ENCODE measurements around the gene MYL3.

Gene MYL3

DNA sequence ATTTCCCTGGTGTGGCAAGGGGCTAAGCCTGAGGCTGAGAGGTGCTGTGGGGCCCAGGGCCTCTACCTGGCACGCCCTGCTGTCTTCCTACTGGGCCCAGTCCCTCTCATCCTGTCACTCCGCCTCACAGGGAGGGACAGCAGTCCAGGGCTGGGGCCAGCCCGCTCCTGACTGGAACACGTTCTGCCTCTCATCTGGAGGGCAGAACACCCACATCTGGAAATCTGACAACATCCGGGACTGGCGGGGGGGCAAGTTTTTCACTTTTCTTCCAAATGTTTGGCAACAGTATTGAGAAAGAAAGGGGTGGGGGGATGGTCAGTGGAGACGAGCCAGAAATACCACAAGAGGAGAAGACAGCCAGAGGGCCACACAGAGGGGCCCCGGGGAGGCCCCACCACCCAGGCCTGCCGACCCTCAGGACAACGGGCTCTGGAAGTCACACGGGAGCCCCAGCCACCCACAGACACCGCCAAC, 1.8 kb upstream of the MYL3 start:
- DNase-seq (ENCODE audit: low spot score), result no peak

DNA sequence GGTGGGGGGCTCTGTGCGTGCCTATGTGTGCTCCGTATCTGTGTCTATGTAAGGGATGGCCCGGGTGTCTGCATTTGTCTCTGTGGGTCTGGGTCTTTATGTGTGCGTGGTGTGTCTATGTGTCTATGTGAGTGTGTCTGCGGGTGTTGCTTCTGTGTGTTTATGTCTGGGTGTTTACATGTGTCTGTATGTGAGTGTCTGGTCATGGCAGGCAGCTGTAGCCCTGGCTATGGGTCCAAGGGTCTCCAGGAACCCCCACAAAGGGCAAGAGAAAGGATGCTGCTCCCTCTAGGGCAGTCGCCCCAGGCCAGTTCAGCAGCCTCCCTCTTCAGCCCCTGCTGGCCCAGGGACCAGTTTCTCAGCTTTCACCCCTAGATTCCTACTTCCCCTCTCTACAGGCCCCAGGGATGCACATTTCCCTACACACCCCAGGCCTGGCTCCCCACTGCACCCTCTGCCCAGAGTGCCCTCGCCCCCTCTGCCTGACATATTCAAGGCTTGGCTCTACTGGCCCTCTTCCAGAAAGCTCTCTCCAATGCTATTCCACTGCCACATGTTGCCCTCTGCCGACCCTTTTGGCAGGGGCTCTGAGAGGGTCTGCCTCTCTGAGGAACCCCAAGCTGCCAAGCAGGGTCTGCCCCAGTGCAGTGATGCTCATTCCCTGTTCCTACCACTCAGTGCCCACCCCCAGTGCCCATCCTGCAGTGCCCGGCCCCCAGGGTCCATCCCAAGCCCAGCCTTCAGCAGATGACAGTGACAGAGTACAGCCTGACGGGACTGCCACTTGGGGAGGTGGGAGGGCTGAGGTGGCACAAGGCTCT, 1.0 kb upstream of the MYL3 start:
- no peak for DNase-seq (ENCODE audit: low spot score)

DNA sequence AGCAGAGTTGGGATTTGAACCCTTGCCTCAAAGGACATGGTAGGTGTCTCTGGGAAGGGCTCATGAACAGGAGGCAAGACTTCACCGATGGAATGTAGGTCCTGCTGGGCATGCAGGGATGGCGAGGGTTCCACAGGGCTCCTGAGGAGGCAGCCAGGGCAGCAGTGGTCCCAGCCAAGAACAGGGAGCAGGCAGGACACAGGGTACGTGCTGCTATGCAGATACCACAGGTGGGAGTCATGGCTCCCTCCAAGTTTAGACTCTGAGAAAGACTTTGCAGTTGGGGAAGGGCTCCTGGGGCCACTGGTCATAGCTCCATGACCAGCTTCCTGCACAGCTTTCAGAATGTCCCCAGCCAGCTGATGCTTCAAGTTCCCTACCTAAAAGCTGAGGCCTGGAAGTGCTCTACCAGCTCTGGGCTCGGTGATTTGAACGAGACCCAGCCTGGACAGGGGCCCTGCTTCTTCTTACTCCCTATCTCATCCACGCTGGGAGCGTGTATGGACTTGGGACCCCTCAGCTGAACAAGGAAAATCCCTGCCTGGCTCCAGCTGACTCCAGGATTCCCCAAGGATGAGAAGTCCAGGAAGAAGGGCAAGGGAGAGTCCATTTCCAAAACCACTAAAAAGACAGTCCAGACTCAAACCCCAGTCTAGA, 747 bp downstream of the MYL3 start:
- DNase-seq (ENCODE audit: low spot score), result no peak

DNA sequence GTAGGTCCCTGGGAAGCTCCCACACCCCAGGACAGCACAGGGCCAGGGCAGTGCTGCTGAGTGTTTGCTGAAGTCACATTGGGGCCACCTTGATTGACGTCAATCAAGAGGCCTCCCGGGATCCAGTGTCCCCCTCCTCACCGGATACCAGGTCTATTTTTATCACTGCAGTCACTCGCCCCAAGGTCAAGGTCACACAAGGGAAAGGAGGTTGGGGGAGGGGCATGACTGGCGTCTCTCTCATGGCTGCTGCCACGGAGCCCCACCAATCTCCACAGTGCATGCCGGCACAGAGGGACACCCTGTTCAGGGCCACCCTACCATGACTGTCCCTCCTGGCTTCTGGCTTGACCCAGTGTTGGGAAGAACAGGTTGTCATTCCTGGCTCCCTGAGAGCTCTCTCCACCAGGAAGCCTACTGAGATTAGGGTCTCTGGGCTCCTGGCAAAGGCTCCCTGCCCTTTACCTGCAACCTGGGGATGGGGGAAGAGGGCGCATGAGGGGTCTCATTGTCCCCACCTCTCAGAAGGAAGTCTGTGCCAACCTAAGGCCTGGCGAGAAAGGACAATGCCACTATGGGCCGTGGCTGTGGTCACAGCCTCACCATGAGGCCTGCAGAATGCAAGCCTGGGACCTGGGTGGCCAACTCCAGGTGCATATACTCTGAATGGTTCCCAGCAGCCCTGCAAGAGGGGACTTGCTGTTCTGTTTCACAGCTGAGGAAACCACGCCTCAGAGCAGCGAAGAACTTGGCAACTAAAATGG, 1.5 kb downstream of the MYL3 start:
- no peak for DNase-seq (ENCODE audit: low spot score)

DNA sequence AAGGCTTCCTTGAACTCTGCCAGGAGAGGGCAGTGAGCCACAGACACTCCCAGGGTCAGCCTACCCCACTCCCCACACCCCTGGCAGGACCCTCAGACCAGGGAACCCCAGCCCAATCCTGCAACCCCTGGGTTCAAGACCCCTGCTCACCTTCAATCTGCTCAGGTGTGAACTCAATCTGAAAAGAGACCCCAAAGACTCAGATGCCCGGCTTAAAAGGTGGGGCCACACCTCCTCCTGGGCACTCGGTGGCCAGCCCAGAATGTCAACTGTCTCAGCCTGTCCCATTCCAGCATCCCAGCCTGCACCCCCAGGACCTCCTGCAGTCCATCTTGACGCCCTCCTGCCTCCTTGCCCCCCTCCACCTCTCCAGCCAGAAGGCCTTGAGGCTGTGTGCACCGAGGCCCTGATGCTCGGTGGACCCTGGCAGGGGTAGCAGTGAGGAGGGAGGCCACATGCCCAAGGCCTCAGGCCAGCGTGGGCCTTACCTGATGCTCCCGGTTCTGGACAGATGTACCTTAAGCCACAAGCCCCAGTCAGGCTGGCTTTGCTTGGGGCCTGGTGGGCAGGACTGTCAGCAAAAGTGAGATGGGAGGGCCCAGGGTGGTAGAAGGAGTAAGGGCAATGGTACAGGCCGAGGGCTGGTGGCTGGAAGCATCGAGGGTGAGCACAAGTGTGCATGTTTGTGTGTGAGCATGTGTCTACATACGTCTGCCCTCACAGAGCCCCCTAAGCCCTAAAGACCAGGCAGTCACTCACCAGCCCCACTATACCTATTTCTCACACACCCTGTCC, 2.2 kb downstream of the MYL3 start:
- DNase-seq (ENCODE audit: low spot score), result no peak

DNA sequence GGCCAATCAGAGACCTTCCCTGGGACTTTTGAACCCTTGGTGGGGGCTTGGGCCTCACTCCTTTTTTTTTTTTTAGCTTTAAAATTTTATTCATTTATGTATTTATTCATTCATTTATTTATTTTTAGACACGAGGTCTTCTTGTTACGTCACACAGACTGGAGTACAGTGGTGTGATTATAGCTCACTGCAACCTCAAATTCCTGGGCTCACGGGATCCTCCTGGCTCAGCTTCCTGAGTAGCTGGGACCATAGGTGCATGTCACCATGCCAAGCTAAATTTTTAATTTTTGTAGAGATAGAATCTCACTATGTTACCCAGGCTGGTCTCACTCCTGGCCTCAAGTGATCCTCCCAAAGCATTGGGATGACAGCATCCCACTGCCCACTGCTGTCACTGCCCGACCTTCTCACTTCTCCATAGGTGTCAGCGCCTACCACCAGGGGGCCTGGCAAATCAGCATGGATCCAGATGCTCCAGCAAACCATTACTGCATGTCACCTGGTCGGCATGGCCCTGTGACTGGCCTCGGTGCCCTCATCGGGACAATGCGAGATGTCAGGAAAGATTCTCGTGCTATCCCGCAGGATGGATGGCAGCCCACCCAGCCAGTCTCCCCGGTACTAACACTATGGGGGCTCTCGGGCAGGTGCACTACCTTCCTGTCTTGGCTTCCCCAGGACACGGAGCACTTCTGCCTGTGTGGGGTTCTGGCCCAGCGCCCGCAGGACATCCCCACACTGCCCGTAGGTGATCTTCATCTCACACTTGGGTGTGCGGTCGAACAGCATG, 3.0 kb downstream of the MYL3 start:
- no peak for DNase-seq (ENCODE audit: low spot score)

DNA sequence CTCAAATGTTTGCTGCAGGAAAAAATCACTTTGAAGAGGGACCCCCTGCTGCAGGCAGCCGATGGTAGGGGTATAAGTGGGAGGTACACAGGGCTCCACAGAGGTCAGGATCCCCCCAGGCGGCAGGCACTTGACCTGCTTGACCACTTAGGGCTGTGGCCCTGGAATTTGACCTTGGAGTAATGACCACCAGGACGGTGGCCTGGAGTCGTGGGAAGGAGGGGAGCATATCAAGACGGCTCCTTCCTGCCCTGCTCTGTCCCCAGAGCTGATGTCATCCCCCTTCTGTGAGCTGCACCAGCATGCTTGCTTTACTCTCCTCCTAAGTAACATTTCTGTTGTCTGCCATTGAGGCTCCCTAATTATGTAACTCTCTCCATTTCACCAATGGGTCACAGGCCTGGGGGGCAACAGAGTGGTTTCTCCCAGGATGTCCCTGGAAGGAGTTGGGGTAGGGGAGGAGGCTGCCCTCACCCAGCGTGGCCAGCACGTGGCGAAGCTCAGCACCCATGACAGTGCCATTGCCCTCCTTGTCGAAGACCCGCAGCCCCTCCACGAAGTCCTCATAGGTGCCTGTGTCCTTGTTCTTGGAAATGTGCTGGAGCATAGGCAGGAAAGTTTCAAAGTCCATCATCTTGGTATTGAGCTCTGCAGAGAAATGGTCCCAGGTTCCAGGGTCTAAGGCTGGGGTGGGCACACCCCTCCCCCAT, 4.1 kb downstream of the MYL3 start:
- no peak for DNase-seq (ENCODE audit: low spot score)

DNA sequence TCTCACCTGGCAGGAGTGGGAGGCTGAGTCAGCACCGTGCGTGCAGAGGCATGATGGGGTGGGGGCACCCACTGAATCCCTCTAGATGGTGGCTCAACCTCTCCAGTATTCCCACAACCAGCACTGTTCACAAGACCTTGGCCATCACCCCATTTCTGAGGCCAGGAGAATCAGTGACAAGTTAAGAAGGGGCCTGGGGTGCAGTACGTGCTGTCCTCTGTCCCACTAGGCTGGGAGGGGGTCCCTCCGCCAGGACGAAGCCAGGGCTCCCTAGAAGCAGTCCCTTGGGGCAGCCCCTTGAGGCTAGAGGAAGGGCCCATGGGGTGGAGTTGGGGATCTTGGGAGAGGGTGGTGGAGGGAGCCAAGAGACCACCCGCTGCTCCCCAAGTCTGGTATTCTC, 4.8 kb downstream of the MYL3 start:
- DNase-seq (ENCODE audit: low spot score), result no peak

DNA sequence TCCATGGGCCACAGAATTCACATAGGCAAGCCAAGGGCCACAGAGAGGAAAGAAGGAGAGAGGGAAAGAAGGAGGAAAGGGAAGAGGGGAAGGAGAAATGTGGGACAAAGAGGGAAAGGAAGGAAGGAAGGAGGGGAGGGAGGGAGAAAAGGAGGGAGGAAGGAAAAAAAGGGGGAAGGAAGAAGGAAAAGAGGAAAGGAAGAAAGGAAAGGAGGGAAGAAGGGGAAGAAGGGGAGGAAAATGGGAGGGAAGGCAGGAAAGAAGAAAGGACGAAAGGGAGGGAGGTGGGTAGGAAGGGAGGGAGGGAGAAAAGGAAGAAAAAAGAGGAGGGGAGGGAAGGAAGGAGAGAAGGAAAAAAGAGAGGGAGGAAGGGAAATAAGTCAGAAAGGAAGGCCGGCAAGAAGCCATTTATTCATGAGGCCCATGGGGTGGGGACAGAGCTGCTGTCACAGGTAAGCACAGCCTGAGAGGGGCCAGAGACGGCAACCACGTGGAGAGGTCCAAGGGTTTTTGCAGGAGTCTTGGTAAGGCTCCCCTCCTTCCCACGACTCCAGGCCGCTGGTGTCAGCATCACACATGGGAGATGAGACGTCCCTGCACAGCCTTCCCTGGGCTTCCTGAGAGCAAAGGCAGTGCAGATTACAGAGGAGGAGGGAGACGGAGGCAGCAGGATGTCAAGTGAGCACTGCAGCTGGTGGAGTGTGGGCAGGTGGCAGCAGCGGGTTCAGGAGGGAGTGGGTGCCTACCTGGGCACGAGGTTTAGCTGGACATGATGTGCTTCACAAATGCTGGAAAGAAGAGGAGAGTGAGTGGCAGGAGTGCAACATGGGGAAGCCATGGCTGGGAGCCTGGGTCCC, 5.5 kb downstream of the MYL3 start:
- DNase-seq (ENCODE audit: low spot score), result no peak

DNA sequence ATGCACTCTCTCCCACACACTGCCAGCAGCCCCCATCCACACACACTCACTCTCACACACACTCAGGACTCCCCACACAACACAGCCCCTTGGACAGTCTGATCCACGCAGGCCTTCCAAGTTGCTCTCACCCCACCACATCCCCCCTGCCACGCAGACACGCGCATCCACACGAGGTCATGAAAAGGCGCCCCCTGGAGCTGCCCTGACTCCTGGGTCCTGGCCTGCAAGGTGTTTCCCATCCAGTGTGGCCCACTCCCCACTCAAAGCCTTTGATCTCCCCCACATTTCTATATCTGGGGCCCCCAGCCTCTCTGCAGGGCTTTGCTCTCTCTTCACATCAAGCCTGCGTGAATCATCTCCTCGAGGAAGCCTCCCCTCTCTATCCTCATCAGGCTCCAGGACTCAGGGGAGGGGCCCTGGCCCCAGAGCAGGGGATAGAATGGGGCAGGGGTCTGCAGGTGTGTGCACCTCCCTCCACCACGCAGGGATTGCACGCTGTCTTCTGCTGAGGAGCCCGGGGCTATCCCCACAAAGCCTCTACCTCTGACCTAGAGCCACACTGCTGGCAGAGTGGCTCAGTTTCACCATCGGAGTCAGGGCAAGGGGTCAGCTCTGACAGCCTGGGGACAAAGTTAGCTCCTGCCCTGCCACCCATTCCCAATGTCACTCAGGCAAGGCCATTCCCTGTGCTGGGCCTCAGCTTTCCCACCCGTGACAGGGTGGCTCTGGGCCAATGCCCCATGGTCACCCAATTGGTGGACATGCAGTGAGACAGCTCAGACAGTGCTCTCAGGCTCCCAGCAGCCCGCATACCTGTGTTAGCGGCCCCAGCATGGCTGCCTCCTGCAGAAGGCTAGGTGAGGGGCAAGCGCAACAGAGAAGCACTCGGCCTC, 6.4 kb downstream of the MYL3 start:
- DNase-seq (ENCODE audit: low spot score), result no peak

DNA sequence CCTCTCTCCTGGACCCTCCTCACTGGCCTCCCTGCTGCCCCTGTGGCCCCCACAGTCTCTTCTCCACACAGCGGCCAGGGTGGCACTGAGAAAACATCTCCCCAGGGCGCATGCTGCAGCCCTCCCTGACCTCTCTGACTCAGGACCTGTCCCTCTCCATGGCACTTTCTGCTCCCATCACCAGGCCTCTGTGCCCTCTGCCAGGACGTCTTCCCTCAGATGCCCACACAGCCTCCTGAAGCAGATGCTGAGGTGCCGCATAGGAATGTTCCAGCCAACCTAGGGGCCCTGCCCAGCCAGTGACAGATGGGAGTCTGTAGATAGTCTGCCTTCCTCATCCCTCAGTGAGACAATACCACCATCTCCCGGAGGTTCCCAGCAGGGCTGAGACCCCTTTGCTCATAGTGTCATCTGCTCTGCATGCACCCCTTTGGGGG, 8.7 kb downstream of the MYL3 start:
- DNase-seq (ENCODE audit: low spot score), result no peak

DNA sequence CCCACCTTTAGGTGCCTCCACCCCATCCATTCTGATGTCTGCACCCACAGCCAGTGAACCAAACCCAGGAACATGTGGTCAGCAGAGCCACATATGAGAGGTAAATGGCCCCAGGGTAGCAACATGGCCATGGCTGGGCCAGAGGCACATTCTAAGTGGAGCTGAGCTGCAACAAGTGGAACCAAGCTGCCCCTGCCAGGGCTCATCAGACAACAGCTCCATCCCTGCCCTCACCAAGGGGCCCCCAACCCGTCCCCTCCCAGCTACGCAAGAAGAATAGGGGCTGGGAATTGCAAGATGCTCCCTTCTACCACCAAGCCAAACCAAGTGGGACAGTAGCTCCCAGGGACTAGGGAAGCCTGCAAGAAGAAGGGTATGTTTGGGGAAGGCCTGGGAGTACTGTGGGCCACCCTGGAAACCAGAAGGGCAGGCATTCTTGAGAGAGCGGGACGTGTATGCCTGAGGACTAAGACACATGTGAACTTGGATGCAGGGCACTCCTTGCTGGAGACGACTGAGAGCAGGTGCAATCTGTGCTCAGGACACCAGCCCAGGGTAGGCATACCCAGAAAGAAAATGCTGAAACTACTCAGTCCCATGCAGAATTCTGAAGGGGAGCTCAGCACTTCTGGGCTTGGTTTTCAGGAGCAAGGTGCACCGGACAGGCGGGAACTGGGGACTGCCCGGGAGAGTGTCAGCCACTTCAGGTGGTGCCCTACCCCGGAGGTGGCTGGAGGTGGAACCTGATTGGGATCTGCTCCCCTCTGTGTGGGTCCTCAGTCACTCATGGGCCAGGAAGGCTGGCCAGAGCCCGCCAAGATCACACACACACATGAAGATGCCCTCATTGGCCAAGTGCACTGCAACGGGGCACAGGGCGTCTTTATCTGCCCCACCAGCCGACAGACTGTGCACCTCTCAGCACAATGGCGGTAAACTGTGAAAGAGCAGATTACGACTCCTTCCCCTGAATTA, 9.5 kb downstream of the MYL3 start:
- DNase-seq (ENCODE audit: low spot score), result no peak

DNA sequence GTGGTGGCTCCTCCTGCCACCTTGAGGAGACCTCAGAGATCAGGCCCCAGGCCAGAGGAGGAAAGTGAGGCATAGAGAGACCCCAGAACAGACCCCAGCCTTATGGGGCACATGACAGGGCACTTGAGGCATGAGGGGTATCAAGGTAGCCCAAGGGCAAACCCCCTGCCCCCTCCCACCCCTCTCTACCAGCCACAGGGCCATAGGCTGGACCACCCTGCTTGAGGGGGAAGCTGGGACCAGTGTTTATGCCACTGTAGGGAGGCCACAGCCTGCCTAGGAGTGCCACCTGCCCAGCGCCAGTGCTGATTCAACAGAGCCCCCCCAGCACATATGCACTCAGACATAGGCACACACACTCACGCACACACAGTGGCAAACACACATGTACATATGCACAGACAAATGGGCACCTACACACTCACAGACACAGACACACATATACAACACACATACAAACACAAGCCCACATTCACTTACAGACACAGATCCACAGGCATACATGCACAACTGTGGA, 10.3 kb downstream of the MYL3 start:
- DNase-seq (ENCODE audit: low spot score), result no peak

DNA sequence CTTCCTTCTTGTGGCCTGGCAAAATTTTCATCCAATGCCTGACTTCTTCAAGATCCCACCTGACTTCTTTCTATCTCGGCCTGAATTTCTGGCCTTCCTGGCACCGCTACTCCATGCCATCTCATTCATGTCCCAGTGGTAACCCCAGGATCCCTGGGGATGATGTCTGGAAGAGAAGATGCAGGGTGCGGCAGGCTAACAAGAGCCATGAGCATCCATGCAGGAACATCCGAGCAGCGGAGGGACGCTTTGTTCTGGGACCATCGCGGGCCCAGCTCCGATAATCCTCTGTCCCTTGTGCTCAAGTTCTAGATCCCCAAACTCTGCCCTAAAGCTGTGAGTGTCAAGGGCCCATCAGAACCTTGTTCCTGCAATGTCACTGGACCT, 10.9 kb downstream of the MYL3 start:
- DNase-seq (ENCODE audit: low spot score), result no peak

DNA sequence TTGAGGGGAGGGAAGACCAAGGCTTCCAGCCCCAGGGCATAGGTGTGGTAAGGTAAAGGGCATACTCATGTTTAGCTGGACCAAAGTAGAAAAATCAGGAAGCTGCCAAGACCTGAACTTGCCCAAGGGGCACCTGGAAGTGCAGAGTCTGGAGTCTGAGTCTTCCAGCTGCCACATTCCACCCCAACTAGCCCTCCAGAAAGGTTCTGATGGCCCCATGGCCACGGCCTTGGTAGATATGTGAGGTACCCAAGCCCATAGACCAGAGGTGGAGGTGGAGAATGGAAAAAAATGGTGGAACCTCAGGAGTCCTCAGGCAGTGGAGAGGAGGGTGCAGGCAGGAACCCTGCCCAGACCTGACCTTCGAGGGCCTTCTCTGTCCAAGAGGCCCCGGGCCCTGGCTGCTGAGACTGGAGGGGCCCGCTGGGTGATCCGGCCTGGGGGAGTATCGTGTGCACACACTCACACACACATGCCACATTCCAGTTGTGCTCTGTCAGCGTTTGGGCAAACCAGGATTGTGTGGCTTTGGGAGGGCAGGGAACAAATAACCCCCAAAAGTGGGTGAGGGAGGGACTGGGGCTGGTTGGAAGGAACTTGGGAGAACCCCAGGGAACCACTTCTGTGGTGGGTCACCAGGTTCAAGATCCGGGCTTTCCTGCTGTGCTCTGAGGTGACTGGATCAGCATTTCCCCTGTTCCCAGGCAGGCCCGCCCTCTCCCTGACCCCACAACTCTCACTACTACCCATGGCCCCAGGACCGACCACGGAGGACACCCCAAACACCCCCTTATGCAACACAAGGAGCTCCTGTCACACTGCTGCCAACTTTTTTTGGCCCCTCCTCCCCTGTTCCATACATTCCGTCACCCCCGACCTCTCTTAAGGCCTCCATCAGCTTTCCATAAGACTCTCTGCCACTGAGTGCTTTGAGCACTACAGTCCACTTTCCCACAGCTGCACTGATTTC, 11.6 kb downstream of the MYL3 start:
- no peak for DNase-seq (ENCODE audit: low spot score)

DNA sequence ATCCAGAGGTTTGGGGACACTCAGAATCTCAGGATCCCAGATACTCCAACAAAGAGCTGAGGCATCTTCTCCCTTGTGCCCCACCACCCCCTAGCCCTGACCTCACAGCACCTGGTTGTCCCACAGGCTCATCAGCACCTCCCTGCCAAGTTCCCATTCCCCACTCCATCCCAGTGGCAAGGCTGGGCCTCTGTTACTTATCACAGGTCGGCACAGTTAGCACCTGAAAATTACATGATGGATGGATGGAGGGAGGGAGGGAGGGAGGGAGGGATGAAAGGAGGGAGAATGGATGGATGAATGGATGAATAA, 12.8 kb downstream of the MYL3 start:
- DNase-seq (ENCODE audit: low spot score), result no peak
